WTC11 (cell line): ENCODE data around the gene GPX8.

ENCODE experiments used
- CBFB ChIP-seq: sonication (generic); formaldehyde crosslinking; IDR thresholded peaks from 2 replicates; pipeline ENCODE4 v1.8.1; 2022; ENCODE audit warnings: mild to moderate bottlenecking, low read depth, missing genetic modification reagents
- CREM ChIP-seq: sonication (generic); formaldehyde crosslinking; IDR thresholded peaks from 2 replicates; pipeline ENCODE4 v1.8.1; 2022; ENCODE audit warnings: mild to moderate bottlenecking, missing genetic modification reagents, moderate library complexity
- CTCF ChIP-seq: fragments of 200-600 bp; IDR thresholded peaks from 2 replicates; pipeline ENCODE4 v1.8.0; 2022; ENCODE audit warnings: antibody characterized with exemption
- ERG ChIP-seq: fragments of 250-450 bp; sonication (Bioruptor Pico); IDR thresholded peaks from 2 replicates; pipeline ENCODE4 v1.8.0; 2021; ENCODE audit warnings: mild to moderate bottlenecking
- ZNF121 ChIP-seq: sonication (generic); formaldehyde crosslinking; IDR thresholded peaks from 2 replicates; pipeline ENCODE4 v1.8.0; 2023; ENCODE audit warnings: missing genetic modification reagents
- ZNF263 ChIP-seq: sonication (generic); formaldehyde crosslinking; IDR thresholded peaks from 2 replicates; pipeline ENCODE4 v1.8.1; 2022; ENCODE audit warnings: low read depth, mild to moderate bottlenecking, moderate library complexity, missing genetic modification reagents
- TF ChIP-seq, protein P1 (sequence below): sonication (generic); formaldehyde crosslinking; IDR thresholded peaks from 2 replicates; pipeline ENCODE4 v1.8.0; 2022; ENCODE audit warnings: mild to moderate bottlenecking, missing genetic modification reagents
- TF ChIP-seq, protein P2 (sequence below): sonication (generic); formaldehyde crosslinking; IDR thresholded peaks from 2 replicates; pipeline ENCODE4 v1.8.0; 2022; ENCODE audit warnings: mild to moderate bottlenecking, missing genetic modification reagents

- TF ChIP-seq ZNF121 (CRISPR knock-in tag) (no peak), CTCF (no peak), CBFB (CRISPR knock-in tag) (no peak), CREM (CRISPR knock-in tag) (no peak), ZNF263 (no peak), ERG (CRISPR knock-in tag) (no peak)
- TF ChIP-seq, protein P1, sequence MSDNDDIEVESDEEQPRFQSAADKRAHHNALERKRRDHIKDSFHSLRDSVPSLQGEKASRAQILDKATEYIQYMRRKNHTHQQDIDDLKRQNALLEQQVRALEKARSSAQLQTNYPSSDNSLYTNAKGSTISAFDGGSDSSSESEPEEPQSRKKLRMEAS (CRISPR knock-in tag): no peak
- TF ChIP-seq, protein P2, sequence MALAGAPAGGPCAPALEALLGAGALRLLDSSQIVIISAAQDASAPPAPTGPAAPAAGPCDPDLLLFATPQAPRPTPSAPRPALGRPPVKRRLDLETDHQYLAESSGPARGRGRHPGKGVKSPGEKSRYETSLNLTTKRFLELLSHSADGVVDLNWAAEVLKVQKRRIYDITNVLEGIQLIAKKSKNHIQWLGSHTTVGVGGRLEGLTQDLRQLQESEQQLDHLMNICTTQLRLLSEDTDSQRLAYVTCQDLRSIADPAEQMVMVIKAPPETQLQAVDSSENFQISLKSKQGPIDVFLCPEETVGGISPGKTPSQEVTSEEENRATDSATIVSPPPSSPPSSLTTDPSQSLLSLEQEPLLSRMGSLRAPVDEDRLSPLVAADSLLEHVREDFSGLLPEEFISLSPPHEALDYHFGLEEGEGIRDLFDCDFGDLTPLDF (CRISPR knock-in tag): no peak
Observed at GRCh38 chr5:55180016-55180415, 20.0 kb downstream of the GPX8 start.
